H1 (cell line): ENCODE results near the gene ECD. TPM values are rescaled to one million over a fixed set of nuclear protein-coding genes. Genes with fewer than 3 reads are reported as not detected.

Experiments
- CTCF ChIA-PET: fragments of 300-600 bp; sonication (Branson Sonifier 250); formaldehyde crosslinking; loops from one replicate; lab custom pipeline; 2021; ENCODE audit not compliant: partially characterized antibody; lab: Charles Lee
- POLR2A ChIA-PET: fragments of 300-600 bp; sonication (Branson Sonifier 250); formaldehyde crosslinking; loops from one replicate; lab custom pipeline; 2021; ENCODE audit warnings: inconsistent platforms; ENCODE audit not compliant: partially characterized antibody; lab: Charles Lee
- DNase-seq, 2 experiments: peaks; one replicate each; pipeline versions ENCODE4 v3.0.0 to v3.0.0-alpha.2; 2010 to 2022; ENCODE audit warnings: low spot score in 2 of 2, low read depth in 1 of 2, mixed read lengths in 1 of 2
- FAIRE-seq: peaks from 2 replicates; lab custom pipeline; 2011; peaks lifted over from hg19 to GRCh38; lab: Jason Lieb, UNC
- H2AFZ ChIP-seq: 2 replicates; pipeline ENCODE4 v1.8.1; 2012; ENCODE audit warnings: low read length, inconsistent platforms
- H2AK5ac ChIP-seq: 2 replicates; pipeline ENCODE4 v1.6.1; 2013; ENCODE audit warnings: low read depth, low read length
- H2BK120ac ChIP-seq: replicated peaks from 2 replicates; pipeline ENCODE3; 2013; ENCODE audit warnings: low read depth, low read length, inconsistent platforms
- H2BK12ac ChIP-seq: 2 replicates; pipeline ENCODE4 v1.6.1; 2013; ENCODE audit warnings: low read depth, low read length
- H2BK15ac ChIP-seq: 2 replicates; pipeline ENCODE4 v1.6.1; 2013; ENCODE audit warnings: low read length
- H2BK20ac ChIP-seq: 2 replicates; pipeline ENCODE4 v1.6.1; 2013; ENCODE audit warnings: low read length
- H2BK5ac ChIP-seq: 2 replicates; pipeline ENCODE4 v1.6.1; 2013; ENCODE audit warnings: low read depth, low read length
- H3K14ac ChIP-seq: 2 replicates; pipeline ENCODE4 v1.6.1; 2013; ENCODE audit warnings: inconsistent platforms; ENCODE audit not compliant: insufficient read length
- H3K18ac ChIP-seq: 2 replicates; pipeline ENCODE4 v1.6.1; 2013; ENCODE audit warnings: low read length; ENCODE audit errors: extremely low read depth
- H3K23ac ChIP-seq: 2 replicates; pipeline ENCODE4 v1.6.1; 2013; ENCODE audit warnings: inconsistent platforms; ENCODE audit not compliant: insufficient read length
- H3K23me2 ChIP-seq: 2 replicates; pipeline ENCODE4 v1.6.1; 2013; ENCODE audit warnings: low read depth, low read length
- H3K27ac ChIP-seq: 2 replicates; pipeline ENCODE4 v1.6.1; 2011; ENCODE audit warnings: low read depth, low read length, inconsistent platforms
- H3K27me3 ChIP-seq, 4 experiments: replicated peaks in 1 of 4; 1 replicate in 1 of 4; 2 replicates in 3 of 4; pipeline versions ENCODE4 v1.6.1 to v1.8.1; 2011 to 2013; ENCODE audit warnings: low read length in 3 of 4, mild to moderate bottlenecking in 3 of 4, inconsistent platforms in 2 of 4, mixed read lengths in 2 of 4, moderate library complexity in 1 of 4; ENCODE audit not compliant: control insufficient read depth in 3 of 4, insufficient read depth in 3 of 4; ENCODE audit errors: extremely low read depth in 1 of 4
- H3K36me3 ChIP-seq, 4 experiments: 2 replicates each; pipeline versions ENCODE4 v1.6.1 to v1.8.1; 2011 to 2013; ENCODE audit warnings: mild to moderate bottlenecking in 4 of 4, low read length in 3 of 4, moderate library complexity in 2 of 4, control low read depth in 1 of 4, inconsistent platforms in 1 of 4; ENCODE audit not compliant: insufficient read depth in 4 of 4, control insufficient read depth in 2 of 4
- H3K4ac ChIP-seq: replicated peaks from 2 replicates; pipeline ENCODE3; 2013; ENCODE audit warnings: low read length, low read depth, mixed read lengths, inconsistent platforms; ENCODE audit not compliant: insufficient read length
- H3K4me1 ChIP-seq, 4 experiments: replicated peaks in 1 of 4; 1 replicate in 1 of 4; 2 replicates in 3 of 4; pipeline versions ENCODE4 v1.6.1 to v1.8.1; 2011 to 2013; ENCODE audit warnings: low read length in 3 of 4, inconsistent platforms in 2 of 4, mixed read lengths in 1 of 4; ENCODE audit not compliant: insufficient read depth in 4 of 4, control insufficient read depth in 3 of 4
- H3K4me2 ChIP-seq, 2 experiments: 2 replicates each; pipeline versions ENCODE4 v1.6.1 to v1.8.1; 2011 to 2013; ENCODE audit warnings: low read depth in 2 of 2, low read length in 2 of 2, control low read depth in 1 of 2, inconsistent platforms in 1 of 2, mild to moderate bottlenecking in 1 of 2; ENCODE audit not compliant: insufficient read depth in 1 of 2
- H3K4me3 ChIP-seq, 4 experiments: fragments of 200-600, 300-600 bp in 1 of 4; sonication (generic), shearing (Covaris generic), sonication (Bioruptor Twin) in 1 of 4; 2 replicates each; pipeline versions ENCODE4 v1.5.1 to v1.8.1; 2011 to 2016; ENCODE audit warnings: low read length in 4 of 4, low read depth in 3 of 4, control low read depth in 2 of 4, inconsistent platforms in 2 of 4, mild to moderate bottlenecking in 2 of 4, mixed read lengths in 1 of 4, moderate library complexity in 1 of 4; ENCODE audit not compliant: insufficient read depth in 2 of 4; ENCODE audit errors: extremely low read depth in 1 of 4
- H3K56ac ChIP-seq: replicated peaks from 2 replicates; pipeline ENCODE3; 2013; ENCODE audit warnings: low read depth, mild to moderate bottlenecking, mixed read lengths, low read length, inconsistent platforms; ENCODE audit not compliant: insufficient read length
- H3K79me1 ChIP-seq: 2 replicates; pipeline ENCODE4 v1.6.1; 2013; ENCODE audit warnings: low read depth, low read length, control low read depth
- H3K79me2 ChIP-seq, 2 experiments: 2 replicates each; pipeline versions ENCODE4 v1.6.1 to v1.8.1; 2012 to 2013; ENCODE audit warnings: low read length in 2 of 2, mild to moderate bottlenecking in 2 of 2, inconsistent platforms in 1 of 2; ENCODE audit not compliant: insufficient read depth in 2 of 2, control insufficient read depth in 1 of 2
- H3K9ac ChIP-seq, 4 experiments: replicated peaks in 1 of 4; 1 replicate in 1 of 4; 2 replicates in 3 of 4; pipeline versions ENCODE4 v1.6.1 to v1.8.1; 2011 to 2013; ENCODE audit warnings: low read depth in 3 of 4, low read length in 3 of 4, control low read depth in 2 of 4, mild to moderate bottlenecking in 2 of 4, moderate library complexity in 2 of 4, inconsistent platforms in 1 of 4; ENCODE audit errors: extremely low read depth in 1 of 4
- H3K9me3 ChIP-seq, 2 experiments: 2 replicates each; pipeline versions ENCODE4 v1.6.1 to v1.8.1; 2012 to 2013; ENCODE audit warnings: mild to moderate bottlenecking in 2 of 2, moderate library complexity in 2 of 2, control low read depth in 1 of 2, inconsistent platforms in 1 of 2, low read depth in 1 of 2, low read length in 1 of 2, mixed read lengths in 1 of 2; ENCODE audit not compliant: insufficient read depth in 2 of 2
- H4K20me1 ChIP-seq, 2 experiments: replicated peaks in 1 of 2; 2 replicates each; pipeline versions ENCODE3 to v1.8.1; 2011 to 2013; ENCODE audit warnings: inconsistent platforms in 2 of 2, low read length in 2 of 2, mild to moderate bottlenecking in 1 of 2; ENCODE audit not compliant: insufficient read depth in 2 of 2, control insufficient read depth in 1 of 2
- H4K5ac ChIP-seq: 2 replicates; pipeline ENCODE4 v1.6.1; 2013; ENCODE audit warnings: low read length, low read depth, mixed read lengths, inconsistent platforms; ENCODE audit not compliant: insufficient read length
- H4K8ac ChIP-seq: 2 replicates; pipeline ENCODE4 v1.8.0; 2013; ENCODE audit warnings: mild to moderate bottlenecking, moderate library complexity, low read length, inconsistent platforms; ENCODE audit not compliant: insufficient read depth; ENCODE audit errors: extremely low read depth
- H4K91ac ChIP-seq: replicated peaks from 2 replicates; pipeline ENCODE3; 2013; ENCODE audit warnings: low read length, mixed read lengths, inconsistent platforms; ENCODE audit not compliant: insufficient read length
- CBX5 ChIP-seq: fragments of 300-800, 300-1000 bp; sonication (generic); IDR thresholded peaks from 2 replicates; pipeline ENCODE4 v1.7.1; 2016; ENCODE audit warnings: antibody characterized with exemption, low read length, low read depth
- CEBPB ChIP-seq: IDR thresholded peaks from 2 replicates; pipeline ENCODE4 v1.6.1; 2012; ENCODE audit warnings: low read depth, low read length
- MAFK ChIP-seq: IDR thresholded peaks from 2 replicates; pipeline ENCODE4 v1.6.1; 2012; ENCODE audit warnings: low read depth, mild to moderate bottlenecking, improper control_type of control experiment, low read length
- RNF2 ChIP-seq: fragments of 200-900, 300-1000 bp; sonication (generic); IDR thresholded peaks from 2 replicates; pipeline ENCODE4 v1.7.1; 2016; ENCODE audit warnings: borderline replicate concordance, low read depth, mild to moderate bottlenecking, antibody characterized with exemption, low read length; ENCODE audit not compliant: poor library complexity, severe bottlenecking; ENCODE audit errors: missing control alignments
- WGBS, 2 experiments: shearing (Covaris generic) in 1 of 2; methylation state at CpG; one replicate each; pipeline versions ENCODE4 v1.1.6 to v1.1.7; 2013 to 2015; ENCODE audit warnings: low lambda C conversion rate in 2 of 2, mixed read lengths in 2 of 2, inconsistent platforms in 1 of 2, low coverage in 1 of 2, missing lambda C conversion rate in 1 of 2; ENCODE audit not compliant: insufficient replicate concordance in 2 of 2, insufficient coverage in 1 of 2, insufficient read length in 1 of 2; ENCODE audit errors: extremely low coverage in 1 of 2, missing lambda C conversion rate in 1 of 2; 5-methylcytosine and 5-hydroxymethylcytosine counted together
- polyA plus RNA-seq, 7 experiments: library from polyadenylated mRNA; depleted of rRNA in 3 of 7; stranded (reverse) in 5 of 7; unstranded in 2 of 7; fragments of >200 nt in 5 of 7; fragments of 200-250 nt in 2 of 7; gene quantifications; 1 replicate in 5 of 7; 2 replicates in 1 of 7; 4 replicates in 1 of 7; pipeline versions ENCODE4 v1.2.1 to v1.2.3, GENCODE V29; 2011 to 2013; ENCODE audit warnings: missing spikeins in 2 of 7, mixed read lengths in 2 of 7
- total RNA-seq: library from RNA; stranded (reverse); fragmentation: NEBNext Ultra II Directional; extraction: Animal tissue kit (Norgen Biotek cat#: 25700); gene quantifications from 2 replicates; pipeline ENCODE4 v1.2.1, GENCODE V29; 2021

ECD gene
- total and polyA plus RNA-seq, 2 of the 8 experiments (the other 6 are each of a cell fraction or from before 2014, with no cell fraction given): 27.1 to 38.0 TPM

DNA sequence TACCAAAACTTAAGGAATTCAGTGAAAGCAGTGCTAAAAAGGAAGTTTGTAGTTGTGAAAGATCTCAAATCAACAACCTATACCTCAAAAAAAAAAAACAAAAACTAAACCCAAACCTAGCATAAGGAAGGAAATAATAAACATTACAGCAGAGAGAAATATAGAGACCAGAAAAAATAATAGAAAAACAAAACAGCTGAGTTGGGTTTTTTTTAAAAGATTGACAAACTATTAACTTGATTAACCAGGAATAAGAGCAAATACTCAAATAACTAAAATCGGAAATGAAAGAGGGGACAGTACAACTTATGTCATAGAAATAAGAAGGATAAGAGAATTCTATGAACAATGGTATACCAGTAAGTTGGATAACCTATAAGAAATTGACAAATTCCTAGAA, 6.7 kb downstream of the ECD start:
- FAIRE-seq: no peak
- Histone ChIP-seq H2BK12ac (no peak overlapping the region), H3K4me1 (no peaks in the 10 kb centered on the region), H3K4me3 (no peak overlapping the region), H3K18ac (no peak overlapping the region), H3K4ac (no peak overlapping the region), H2BK15ac (no peak overlapping the region), H4K8ac (no peak overlapping the region), H3K23me2 (no peaks in the 10 kb centered on the region), H4K20me1 (peaks cover 0 to 9% of the 10 kb centered on the region in 2 experiments), H3K9ac (no peak overlapping the region), H3K79me2 (peaks cover 4 to 50% of the 10 kb centered on the region in 2 experiments; a peak in 3 of 4 replicates), H3K14ac (no peak overlapping the region), H3K9me3 (no peaks in the 10 kb centered on the region; a peak in 1 of 4 replicates), H3K36me3 (peaks cover 2 to 22% (median 18%) of the 10 kb centered on the region in 4 experiments), H3K23ac (no peak overlapping the region), H3K4me2 (no peak overlapping the region), H4K5ac (no peak overlapping the region), H3K27me3 (no peaks in the 10 kb centered on the region), H2AK5ac (no peak overlapping the region), H3K56ac (no peak overlapping the region), H2AFZ (no peak overlapping the region), H3K27ac (no peak overlapping the region), H4K91ac (no peak overlapping the region), H3K79me1 (peaks cover 2% of the 10 kb centered on the region), H2BK20ac (no peak overlapping the region), H2BK5ac (no peak overlapping the region), H2BK120ac (no peak overlapping the region)
- TF ChIP-seq CBX5 (no peak), CEBPB (no peak), MAFK (no peak), RNF2 (no peak)
- ChIA-PET POLR2A (no interaction called here), CTCF (interaction anchor here (1.0 to 4.5 kb wide), 3 partner anchors 15 to 65 kb away, joined by 3 to 28 read pairs (median 5); no protein-coding TSS in a partner anchor)
- 91% methylated on average over 1 of the region's 1 CpG; no CpG with 5 or more reads in 1 of the 2 experiments for WGBS, 2 experiments
- no peak for DNase-seq
